HG02623 (cell line): Measurements from ENCODE around the gene LKAAEAR1.

Experiments used
- ATAC-seq: cut with Tn5 transposase; IDR thresholded peaks from one replicate; pipeline ENCODE4 v1.9.1; 2021; ENCODE audit warnings: moderate library complexity; ENCODE audit not compliant: unreplicated experiment

LKAAEAR1 gene

DNA sequence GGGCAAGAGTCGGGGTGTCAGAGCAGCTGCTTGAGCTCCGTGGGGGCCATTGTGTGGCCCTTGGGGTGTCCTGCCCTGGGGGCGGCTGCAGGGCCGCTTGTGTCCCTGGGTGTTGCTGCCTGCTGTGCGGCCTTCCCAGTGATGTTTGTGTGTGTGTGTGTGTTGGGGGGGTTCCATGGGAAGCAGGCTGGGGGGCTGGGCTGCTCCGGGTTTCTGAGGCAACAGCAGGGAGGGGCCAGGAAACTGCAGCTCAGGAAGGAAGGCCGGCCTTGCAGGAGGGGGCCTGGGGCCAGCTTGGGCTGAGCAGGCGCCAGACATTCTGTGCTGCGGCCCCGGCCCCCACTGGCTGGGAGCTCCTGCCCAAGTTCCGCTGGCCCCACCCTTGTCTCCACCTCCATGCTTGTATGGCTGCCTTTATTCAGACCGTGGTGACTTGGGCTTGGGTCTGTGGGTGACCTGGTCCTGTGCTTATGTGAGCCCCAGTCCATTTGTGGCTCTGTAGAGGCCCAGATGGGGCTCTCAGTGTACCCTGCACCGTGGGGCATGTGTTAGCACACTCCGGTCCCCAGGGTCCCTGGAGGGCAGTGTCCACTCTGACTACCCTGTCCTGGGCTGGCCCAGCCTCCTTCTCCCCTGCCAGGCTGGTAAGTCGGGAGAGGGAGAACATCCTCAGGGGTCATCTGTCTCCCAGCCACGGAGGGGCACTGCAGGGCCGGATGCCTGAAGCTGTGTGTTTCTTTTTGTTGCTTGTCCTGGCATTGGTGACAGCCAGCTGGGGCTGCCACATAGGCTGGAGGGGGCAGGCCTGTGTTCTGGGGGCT, 30.1 kb downstream of the LKAAEAR1 start:
- ATAC-seq = no peak

DNA sequence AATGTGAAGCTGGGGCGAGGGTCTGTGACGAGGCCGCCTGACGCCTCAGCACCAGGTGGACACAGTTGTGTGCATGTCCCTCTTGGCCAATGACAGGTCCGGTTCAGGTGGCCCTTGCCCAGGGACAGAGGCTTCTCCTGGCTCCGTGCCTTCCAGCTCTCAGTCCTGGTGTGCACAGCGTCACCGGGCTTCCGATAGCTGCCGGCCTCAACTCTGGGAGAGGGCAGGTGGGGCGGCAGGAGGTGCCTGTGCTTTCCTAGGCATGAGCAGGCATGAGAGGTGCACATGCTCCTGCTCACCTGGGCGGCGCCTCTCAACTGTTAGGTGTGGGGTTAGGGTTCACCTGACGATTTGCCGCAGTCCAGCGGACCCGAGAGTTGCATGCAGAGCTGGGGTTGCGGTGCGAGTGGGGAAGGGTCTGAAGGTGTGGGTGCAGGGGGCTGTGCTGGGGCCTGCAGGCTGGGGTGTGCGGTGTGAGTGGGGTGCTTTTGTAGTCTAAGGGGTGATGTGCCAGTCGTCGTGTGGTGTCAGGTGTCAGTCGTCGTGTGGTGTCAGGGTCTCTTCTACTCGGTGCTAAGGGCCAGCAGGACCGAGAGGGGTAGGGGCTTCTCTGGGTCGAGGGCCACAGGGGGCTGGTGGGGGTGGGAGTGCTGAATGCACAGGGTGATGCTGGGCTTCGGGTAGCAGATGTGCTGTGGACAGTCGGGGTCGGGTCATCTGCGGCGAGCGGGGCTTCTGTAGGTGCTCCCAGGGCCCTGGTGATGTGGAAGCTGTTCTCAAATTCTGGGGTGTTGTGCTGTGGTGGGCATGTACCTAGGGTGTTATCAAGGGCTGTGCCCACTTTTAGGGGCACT, 31.0 kb downstream of the LKAAEAR1 start:
- no peak for ATAC-seq

DNA sequence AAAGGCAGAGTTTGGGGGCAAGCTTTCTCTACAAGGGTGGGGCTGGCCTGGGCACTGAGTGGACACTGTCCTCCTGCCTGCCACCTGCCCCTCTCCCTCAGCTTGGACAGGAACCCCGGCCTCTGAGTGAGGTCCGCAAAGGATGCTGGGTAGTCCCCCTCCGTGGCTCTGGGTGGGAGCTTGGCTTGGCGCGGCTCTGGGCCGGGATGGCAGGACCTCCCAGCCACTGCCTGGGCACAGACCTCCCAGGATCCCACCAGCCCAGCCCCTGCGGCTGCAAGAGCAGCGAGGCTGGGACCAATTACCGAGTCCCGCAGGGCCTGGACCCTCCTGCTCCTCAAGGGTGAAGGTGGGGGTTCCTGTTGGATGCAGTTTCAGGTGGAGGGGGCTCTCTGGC, 31.9 kb downstream of the LKAAEAR1 start:
- ATAC-seq = no peak

DNA sequence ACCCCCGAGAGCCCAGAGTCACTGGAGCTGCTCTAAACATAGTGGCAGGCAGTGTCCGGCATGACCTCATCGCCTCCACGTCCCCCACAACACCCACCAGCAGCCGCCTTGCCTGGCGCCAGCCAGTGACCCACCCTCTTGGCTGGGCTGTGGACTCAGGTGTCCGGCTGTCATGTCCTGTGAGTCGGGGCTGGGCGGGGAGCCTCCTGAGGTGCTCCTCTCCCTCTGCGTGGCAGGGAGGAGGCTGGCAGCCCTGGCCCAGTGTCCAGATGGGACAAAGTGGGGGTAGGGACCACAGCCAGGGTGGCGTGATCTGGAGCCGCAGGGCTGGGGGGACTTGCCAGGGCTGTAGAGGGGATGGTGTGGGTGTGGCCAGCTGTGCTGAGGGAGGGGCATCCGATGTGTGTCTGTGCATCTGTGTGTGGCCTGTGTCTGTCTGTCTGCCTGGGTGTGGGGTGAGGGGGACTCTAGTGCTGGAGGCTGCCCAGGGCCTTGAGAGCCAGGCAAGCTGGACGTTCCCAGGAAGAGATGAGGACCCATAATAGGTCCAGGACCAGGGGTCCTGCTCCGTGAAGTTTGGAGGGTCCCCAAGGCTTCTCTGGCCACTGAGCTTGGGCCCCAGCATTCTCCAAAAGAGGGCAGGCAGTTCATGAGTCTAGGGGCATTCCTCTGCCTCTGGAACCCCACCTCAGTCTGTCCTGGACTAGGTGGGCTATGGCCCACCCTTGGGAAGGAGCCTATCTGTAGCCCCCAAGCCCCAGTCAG, 32.5 kb downstream of the LKAAEAR1 start:
- ATAC-seq = no peak

DNA sequence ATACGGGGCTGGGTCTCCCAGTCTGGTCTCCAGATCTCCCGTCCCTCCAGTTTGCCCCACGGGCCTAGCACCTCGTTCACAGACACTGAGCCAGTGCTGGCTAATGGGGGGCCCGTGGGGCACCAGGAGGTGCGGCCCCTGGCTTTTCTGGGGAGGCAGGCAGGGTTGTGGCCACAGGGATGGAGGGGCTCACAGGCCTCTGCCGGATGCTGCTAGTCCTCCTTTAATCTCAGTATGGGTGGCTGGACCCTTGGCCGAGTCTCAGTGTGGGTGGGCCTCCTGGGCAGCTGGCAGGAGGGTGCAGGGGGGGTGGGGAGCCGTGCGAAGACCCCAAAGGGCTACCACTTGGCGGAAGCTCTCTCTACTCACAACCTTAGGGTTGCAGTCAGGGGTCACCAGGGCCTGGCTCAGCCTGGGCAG, 33.2 kb downstream of the LKAAEAR1 start:
- ATAC-seq = no peak

DNA sequence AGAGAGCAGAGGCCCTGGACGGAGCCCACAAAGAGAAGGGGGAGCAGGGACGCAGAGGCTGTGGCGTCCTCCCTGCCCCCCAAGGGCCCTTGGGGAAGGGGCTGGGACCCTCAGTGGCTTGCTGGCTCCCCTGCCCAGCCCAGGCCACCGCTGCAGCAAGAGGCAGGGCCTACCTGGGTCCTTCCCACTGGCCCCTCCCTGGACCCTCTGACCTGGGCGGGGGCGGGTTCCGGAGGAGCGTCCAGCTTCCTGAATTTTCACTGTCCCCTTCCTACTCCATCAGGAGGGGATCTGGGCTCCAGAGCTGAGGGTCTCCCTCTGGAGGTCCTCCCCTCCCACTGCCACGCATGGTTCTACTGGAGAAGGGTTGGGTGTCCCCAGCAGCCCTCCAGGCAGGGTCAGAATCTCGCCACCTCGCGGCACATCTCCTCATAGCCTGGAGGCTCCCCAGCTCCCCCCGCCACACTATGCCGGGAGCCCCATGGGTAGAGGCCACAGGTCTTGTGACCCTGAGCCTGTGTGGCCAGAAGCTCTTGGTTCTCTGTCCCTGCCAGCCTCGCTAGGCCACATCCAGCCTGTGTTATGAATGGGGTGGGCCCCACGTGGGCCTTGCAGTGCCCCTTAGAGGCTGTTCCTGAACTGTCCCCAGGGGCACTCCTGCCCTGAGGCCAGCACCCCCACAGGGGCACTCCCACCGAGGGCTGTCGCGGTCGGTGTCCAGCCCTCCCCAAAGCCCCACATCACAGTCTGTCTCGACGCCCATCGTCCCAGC, 33.8 kb downstream of the LKAAEAR1 start:
- no peak for ATAC-seq

DNA sequence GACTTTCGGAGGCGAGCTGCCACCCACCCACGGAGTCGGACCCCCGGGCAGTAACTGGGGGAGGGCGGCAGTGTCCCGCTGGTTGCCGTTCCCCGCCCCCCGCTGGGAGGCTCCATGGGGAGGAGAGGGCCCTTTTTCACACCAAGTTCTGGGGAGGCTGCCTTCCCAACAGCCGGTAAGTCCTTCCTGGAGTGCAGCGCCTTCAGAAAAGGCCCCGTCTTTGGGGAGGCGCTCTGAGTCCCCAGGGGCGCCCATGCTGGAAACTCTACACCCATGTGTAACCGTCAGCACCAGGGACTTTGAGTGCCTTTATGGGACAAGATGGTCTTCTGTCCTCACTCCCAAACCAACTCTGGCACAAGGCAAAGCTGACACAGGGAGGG, 34.3 kb downstream of the LKAAEAR1 start:
- no peak for ATAC-seq

DNA sequence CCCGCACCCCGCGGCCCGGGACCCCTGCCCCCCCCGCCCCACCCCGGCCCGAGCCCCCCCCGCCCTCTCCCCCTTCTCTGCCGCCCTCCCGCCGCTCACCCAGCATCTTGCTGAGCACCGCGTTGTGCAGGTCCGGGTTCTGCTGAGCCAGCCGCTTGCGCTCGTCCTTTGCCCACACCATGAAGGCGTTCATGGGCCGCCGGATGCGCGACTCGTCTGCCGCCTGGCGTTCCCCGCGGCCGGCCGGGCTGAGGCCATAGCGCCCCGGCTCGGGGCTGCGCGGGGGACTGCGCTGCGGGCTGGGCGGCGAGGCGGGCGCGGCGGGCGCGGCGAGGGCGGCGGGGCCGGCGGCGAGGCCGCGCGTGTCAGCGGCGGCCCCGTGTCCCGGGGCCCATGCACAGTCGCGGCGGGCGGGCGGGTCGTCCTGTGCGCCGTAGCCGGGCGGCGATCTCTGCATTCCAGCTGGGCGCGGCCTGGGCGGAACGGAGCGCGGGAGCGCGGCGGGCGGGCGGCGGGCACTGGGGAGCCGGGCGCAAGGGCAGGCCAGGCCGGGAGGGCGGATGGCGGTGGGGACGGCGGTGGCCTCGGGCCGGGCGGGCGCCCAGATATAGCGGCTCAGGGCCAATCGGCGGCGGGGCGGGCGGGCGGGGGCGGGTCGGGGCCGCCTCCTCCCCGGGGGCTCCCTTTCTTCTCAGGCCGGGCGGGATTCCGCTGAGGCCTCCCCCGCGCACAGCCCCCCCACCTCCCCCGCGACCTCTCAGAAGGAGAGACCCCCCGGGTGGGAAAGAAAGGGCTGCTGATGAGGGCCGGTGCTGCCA, 34.9 kb downstream of the LKAAEAR1 start, which contains the start of gene SOX18:
Gene SOX18 (minus strand): TSS at position 580 of the 818 bp plus-strand sequence. CDS start 123 bp downstream, at position 457.
- ATAC-seq = no peak

DNA sequence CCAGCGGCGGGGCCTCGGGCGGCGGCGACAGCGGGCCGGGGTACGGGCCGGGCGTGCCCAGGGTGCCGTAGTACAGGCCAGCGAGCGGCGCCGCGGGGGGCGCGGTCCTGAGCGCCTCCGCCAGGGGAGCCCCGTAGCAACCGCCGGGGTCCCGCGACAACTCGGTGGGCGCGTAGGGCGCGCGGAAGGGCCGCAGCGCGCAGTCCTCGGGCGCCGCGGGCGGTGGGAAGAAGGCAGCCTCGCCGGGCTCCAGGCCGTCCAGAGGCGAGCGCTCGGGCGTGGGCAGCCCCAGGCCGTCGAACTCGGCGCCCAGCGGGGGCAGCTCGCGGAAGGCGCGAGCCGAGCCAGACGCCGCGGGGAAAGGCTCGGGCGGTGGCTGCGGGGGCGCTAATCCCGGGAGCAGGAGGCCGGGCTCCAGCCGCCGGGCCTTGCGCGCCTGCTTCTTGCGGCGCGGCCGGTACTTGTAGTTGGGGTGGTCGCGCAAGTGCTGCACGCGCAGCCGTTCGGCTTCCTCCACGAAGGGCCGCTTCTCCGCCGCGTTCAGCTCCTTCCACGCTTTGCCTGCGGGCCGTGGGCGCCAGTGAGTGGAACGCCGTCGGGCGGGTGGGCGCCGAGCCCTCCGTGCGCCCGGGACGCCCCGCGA, 35.7 kb downstream of the LKAAEAR1 start:
- no peak for ATAC-seq

DNA sequence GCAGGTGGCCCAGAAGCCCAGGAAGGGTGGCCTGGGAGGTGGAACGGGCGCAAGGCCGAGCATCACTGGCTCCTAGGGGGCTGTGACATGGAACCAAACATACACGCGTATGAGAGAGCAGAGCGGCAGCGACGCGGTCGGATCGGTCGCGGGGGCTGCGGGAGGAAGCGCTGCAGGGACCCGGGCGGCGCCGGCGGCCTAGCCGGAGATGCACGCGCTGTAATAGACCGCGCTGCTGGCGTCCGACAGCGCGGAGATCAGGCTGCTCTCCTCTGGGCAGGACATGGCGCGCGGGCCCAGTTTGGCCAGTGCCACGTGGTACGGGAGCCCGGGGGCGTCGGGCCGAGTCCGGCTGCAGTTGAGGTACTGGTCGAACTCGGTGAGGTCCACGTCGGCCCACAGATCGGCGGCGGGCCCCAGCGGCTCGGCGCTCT, 36.2 kb downstream of the LKAAEAR1 start:
- no peak for ATAC-seq

DNA sequence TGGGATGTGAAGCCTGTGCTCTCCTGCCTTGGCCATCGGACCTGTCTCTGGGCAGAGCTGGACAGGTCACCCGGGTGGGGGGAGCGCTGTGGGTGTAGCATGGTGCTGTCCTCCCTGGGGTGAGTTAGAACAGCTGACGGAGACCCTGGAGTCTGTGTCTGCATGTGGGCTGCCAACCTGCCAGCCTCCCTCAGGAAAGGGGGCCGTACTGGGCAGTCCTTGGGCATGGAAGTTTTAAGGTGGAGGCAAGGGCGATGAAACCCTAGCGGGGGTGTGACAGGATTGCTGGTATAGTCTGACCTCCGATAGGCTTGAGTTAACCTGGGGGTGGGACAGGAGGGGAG, 37.2 kb downstream of the LKAAEAR1 start:
- no peak for ATAC-seq

DNA sequence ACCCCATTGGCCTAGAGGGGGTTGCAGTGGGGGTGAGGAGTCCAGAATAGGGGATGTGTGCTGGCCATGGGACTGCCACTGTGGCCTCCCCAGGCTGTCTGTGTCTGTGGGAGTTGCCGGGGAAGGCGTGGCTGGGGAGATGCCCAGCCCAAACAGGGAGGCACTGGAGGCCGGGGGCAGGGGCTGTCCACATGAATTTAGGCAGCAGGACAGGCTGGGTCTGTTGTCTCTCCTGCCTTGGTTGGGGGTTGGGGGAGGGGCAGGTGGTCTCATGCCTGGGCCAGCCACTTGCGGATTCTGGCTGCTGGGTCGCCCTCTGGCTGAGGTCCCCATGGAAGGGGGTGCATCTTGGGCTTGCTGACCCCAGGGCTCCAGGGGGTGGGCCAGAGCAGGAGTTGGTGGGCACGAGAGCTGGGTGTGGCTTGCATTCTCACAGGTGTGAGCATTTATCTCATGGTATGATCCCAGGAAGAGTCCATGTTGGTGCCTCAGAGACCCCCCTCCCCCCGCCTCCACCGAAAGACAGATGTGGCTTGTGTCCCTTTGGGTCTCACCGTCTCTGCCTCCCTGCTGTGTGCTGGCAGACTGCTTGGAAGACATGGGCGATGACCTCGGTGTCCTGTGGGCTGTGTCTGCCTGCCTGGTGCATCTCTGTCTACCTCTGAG, 38.7 kb downstream of the LKAAEAR1 start:
- ATAC-seq = no peak

DNA sequence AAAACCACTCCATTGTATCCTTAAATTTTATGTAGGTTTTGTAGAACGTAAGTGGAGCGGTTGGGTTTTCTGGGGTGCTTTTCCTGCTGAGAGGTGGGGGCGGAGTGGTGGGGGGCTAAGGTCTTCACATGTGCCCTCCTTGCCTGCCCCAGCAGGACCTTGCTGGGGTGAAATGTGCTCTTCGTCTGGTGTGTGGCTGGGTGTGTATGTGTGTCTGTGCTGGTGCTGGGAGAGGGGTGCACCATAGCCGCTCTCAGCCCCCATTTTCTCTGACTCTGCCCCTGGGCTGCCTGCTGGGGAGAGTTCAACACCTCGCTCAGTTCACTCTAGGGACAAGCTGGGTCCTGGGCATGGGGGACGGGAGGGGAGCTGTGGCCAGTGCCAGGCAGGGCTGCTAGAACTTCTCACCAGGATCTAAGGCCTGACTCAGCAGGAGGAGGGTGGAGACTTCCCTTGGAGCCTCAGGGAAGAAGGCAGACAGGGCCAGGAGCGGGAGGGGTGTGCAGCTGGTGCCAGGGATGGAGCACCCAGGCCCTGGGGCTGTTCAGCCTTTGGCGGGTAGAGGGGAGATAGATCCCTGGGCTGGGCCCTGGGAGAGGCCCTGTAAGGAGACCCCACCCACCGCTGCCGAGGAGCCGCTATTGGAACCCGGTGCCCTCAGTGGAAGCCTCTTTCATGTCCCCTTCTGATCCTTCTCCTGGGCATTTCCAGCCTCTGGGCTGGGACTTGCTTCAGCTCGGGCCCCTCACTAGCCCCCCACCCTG, 39.5 kb downstream of the LKAAEAR1 start:
- no peak for ATAC-seq

DNA sequence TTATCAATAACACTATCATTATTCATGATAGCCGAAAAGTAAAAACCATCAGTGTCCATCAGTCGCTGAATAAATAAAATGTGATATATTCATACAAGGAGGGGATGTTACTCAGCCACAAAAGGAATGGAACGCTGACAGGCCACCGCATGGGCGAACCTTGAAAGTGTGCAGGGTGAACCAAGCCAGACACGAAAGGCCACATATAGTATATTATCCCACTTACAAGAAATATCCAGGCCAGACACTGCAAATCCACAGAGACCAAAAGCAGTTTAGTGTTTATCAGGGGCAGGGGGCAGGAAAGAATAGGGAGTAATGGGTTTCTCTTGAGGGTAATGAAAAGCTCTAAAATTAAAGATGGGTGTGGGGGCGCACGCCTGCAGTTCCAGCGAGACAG, 40.4 kb downstream of the LKAAEAR1 start:
- no peak for ATAC-seq

DNA sequence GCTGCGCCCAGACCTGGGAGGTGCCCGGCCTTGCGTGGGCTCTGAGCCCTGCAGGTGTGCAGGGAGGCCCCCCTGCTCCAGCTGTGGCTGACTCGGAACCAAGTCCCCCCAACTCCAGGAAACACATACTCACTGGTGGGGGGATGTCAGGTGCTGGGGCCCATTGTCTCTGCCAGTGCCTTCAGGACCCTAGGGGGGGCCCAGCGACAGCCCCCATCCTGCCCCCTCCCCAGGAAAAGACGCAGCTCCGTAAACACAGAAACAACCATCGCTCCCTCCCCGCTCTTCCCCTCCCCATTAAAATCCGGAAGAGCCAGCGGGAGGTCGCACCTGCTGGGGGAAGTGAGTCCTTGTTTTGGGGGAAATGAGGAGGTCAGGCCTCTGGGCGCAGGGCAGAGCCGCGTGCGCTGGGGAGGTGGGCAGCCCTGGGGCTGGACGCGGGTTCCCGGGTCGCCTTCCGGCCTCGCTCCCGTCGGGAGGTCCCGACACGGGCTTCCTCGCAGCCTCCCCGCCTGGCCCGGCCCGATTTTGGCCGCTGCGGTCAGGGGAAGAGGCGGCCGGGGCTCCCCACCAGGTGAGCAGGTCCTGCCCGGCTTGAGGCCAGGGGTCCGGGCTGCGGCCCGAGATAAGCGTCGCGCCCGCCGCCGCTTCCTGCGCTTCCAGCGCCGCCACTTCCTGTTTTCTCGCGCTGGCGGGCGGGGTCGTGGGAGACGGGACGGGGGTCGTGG, 42.0 kb downstream of the LKAAEAR1 start:
- no peak for ATAC-seq

DNA sequence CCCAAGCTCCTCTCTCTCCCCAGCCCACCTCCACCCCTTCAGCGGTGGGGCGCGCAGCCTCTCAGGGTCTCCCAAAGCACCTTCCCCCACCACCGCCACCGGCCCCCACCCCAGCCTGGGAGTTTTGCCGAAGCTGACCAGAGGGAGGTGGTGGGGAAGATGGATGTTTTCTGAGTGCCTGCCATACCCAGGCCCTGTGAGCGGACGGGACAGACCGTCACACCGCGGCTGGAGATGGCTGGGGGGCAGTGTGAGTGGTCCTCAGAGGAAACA, 42.5 kb downstream of the LKAAEAR1 start:
- ATAC-seq = no peak

DNA sequence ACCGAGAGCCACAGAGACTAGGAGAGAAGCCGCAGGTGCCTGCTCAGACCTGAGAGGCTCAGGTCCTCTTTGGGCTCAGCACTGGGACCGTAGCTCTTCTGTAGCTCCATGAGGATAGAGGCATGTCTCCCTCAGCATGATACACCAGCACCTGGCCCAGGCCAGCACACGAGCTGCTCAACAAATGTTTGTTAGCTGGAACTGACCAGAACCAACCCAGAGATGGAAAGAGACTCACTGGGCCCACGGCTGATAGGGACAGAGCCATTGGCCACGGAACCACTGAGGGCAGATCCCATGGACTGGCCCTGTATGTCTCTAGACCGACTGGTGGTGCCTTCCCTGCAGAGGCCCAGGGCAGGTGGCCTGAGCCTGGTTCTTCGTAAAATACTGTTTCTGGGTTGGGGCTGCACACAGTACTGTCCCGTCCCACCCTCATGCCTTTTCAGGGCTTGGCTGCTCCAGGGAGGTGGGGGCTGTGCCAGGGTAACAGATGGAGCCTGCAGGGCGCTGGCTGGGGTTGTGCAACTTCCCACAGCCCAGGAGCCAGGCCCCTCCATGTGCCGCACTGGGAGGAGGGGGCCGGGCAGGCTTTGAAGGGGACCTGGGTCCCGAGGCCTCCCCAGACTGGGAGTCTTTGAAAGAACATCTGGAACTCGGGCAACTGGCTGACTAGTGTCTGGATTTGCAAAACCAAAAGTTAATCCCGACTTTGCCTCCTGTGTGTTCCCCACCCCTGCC, 43.0 kb downstream of the LKAAEAR1 start:
- ATAC-seq = no peak
